HG03064 (cell line): ENCODE results near the gene TMTC2.

ENCODE experiments used
- ATAC-seq: cut with Tn5 transposase; IDR thresholded peaks from one replicate; pipeline ENCODE4 v1.9.1; 2021; ENCODE audit warnings: low read depth; ENCODE audit not compliant: unreplicated experiment

Gene TMTC2

DNA sequence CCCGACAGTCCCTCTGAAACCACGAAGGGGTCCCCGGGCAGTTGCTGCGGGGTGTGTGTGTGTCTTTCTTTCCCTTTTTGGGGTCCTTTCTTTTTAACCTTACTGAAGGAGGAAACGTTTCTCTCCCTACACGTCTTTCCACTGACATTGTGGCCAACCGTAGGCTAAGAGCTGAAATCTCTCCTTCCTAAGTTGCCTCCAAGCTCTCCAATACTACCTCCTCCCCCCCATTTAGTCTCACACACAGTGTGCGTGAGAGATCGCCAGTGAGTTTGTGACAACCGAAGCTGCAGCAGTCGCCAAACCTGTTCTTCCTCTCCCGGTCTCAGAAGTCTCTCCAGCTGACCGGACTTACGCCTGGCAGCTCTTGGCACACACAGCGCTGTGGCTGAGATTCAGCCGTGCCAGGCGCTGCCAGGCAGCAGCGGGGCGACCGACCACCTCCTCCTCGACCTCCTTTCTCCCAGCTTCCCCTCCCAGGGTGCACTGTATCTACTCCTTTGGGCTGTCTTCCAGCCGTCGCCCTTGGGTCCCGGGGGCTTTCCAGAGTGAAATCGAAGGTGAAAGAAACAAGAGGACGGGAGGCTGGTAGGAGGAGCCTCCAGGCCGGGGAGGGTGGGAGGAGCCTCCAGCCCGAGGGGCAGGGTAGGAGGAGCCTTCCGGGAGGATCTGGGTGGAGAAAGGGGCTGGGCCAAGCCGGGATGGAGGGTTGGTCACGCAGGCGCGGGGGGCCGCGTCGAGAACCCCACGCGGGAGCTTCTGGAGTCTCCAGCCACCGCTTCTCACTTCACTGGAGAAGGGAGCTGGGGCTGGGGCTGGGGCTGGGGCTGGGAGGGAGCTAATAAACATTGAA, at the start of gene TMTC2:
TSS of gene TMTC2 (plus strand) at position 739 of the 853 bp plus-strand sequence.
- ATAC-seq = peak; percentile 85

DNA sequence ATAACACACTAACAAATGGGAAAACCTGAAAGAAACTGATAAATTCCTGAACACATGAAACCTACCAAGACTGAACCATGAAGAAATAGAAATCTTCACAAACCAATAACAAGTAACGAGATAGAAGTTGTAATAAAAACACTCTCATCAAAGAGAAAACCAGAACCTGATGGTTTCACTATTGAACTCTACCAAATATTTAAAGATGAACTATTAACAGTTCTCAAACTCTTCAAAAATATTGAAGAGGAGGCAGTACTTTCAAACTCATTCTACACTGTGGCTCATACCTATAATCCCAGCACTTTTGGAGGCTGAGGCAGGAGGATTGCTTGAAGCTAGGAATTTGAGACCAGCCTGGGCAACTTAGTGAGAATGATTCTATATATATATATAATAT, 48.4 kb upstream of the TMTC2 start:
- no peak for ATAC-seq

DNA sequence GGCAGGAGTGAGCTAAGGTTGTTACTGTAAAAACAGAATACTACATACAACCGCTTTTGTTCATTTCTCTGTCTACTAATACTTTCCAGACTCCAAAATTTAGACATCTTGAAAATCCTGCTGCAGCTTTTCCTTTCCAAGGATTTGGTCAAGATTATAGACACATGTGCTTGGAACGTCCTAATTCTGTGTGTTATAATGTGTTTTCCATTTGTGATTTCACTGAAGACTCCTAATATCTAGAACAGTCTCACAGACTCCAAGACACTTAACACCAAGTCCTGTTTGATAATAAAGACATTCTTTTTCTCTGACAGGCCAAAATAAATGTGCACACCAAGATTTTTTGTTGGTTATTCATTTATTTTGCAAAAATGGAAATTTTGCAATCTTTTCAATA, 41.8 kb upstream of the TMTC2 start:
- no peak for ATAC-seq

DNA sequence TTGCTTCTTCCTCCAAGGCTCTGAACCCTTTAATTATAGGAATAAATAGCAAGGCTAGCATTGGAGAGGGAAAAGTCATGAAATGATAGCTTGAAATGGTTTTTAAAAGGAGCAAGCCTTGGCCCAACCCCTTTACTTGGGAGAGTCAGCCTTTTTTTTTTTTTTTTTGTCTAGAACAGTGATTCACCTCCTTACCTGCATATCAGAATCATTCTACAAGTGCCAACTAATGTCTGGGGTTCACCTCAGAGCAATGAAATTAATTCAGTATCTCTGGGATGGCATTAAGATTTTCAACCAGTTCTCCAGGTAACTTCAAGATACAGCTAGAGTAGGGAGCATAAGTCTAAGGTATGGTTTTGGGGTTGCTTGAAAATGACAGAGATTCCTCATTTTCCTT, 41.3 kb upstream of the TMTC2 start:
- no peak for ATAC-seq

DNA sequence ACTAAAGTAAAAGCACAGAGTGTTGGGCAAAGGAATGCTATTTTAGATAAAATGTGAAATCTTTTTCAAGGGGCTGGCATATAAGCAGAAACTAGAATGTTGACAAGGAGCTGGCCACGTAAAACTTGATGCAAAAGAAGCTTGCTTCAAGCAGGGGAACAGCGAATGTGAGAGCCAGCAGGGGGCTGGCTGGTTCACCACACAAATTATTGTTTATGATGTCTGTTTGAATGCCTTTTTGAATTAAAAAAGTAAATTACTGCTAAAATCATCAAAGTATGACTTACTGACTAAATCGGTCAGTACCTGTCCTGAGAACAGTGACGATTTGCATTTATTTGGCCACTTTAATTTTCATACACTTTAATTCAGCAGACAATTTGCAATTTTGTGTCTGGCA, 38.9 kb upstream of the TMTC2 start:
- no peak for ATAC-seq

DNA sequence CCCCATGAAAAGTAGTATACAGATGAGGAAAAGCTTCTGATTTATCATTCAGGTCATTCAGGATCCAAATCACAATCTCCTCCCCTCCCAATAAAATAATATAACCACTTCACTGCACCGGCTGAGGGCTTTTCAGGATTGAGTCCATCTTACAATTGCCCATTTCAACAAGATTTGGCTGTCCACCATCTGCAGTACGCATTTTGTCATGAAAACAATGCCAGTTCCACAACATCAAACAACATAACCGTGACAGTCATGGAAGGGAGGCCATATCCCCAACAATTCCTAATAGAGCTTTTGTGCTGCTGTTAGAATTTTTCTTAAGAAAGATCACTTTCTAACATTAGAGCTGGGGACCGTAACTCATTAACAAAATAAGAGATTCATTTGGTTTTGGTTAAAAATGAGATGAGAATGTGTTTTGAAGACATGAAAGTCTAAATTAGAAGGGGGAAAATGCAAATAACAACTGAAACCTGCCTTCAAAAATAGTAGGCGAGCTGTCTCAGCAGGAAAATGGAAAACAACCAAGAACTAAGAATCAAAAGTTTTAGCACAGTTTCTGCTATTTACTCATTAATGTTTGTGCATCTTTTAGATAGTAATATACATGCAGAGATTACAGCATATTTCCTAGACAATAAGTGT, 38.3 kb upstream of the TMTC2 start:
- no peak for ATAC-seq

DNA sequence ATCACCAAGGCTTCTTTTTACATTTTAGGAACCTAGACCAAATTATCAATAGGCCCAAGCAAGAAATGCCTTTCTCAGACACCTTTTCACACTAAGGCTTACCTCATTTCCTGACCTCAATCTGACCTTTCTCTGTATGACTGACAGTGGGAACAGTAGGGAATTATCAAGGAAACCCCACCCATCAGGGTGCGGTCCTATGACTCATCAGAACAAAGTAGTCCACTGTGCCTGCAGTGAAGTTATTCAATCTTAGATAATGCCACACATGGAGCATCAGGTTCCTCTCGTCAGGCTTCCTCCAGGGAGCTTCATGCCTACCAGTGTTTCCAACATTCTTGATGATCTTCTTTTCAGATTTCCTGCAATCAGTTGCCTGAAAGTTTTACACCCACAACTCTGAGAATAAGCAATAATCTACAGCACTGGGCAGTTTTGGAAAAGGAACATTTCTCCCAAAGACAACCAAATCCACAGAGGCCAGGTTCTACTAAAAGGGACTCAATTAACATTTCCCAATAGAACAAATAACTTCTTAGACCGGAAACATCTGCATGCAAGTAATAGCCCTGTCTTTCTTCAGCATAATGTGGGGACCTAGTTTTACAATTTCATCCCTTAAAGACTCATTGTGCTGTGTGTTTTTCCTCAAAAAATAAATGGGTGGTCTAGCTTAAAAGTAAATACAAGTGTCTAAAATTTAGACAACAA, 35.9 kb upstream of the TMTC2 start:
- ATAC-seq = peak; percentile 68

DNA sequence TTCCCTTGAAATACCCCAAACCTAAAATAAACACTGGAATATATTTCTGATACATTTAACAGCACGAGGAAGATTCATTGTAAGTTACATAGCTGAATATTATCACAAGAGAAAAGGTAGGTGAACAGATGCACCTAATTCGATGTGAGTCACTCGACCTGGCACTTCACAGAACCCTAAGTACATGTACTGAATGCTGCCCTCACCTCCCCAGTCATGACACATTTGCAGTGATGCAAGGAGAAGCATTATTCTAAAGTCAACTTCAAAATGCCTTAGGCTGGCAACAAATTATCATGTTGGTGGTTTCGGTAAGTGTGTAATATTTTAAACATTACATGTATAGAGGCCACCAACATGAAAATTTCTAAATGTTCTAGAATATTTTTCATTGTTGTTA, 35.2 kb upstream of the TMTC2 start:
- no peak for ATAC-seq

DNA sequence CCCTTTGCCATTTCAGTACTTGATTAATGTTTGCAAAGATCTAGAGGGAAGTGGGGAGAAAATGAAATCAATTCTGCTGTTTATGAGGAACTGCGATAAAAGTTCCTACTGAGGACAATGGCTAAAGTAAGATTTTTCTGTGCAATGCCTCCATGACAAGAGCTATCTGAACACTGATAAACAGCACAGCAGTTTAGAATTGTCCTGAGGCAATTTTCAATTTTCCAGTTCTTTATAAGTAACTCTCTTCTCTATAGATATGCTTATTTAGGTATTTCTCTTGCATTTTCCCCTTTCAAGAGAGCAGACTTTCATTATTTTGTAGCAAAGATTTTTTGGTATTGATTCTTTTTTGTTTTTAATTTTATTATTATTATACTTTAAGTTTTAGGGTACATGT, 34.6 kb upstream of the TMTC2 start:
- ATAC-seq = no peak

DNA sequence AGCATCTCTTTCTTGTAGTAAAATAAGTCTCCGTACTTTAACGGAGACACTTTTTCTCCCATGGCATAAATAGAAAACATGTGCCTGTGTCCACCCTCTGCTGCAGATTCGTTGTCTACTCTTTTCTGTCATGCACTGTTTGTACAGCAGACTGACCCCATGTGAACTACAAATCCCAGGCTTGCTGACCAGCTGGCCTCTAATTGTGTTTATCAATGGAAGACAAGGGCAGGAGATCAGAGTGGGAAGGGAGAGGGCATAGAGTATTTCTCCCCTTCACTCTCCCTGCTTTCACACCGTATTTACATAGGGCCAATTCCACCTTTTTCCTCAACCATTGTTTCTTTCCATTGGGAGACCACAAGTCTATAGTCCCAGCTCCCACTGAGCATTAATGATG, 31.0 kb upstream of the TMTC2 start:
- no peak for ATAC-seq

DNA sequence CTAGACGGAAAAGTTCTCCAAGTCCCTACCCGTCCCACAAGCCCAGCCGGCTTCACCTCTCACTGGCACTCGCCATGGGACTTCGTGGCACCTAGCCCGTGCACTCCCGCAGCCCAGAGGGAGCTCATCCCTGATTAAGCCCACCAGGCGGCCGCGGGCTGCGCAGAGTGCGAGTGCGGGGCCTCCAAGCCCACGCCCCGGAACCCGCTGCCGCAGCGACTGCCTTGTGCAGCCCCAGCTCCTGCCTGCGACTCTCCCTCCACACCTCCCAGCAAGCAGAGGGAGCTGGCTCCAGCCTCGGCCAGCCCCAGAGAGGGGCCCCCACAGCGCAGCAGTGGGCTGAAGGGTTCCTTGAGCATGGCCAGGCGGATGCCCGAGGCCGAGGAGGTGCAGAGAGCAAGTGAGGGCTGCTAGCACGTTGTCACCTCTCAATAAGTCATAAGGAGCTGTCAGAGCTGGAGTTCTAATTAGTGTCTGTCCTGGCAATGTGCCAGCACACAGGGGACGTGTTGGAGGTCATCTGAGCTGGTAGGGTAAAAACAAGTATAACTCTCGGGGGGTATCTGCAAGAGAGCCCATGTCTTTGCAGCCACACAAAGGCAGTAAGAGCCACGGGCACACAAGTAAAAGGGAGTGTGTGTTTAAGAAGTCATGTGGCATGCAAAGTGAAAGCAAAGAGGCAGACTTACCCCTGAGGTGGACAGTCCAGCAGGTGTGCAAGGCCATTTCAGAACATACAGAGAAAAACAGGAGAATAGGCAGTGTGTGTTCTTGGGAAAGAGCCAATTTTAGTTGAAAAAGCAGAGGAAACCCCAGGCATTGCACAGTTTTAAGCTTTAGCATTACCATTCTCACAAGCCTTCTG, 27.1 kb upstream of the TMTC2 start:
- ATAC-seq = no peak

DNA sequence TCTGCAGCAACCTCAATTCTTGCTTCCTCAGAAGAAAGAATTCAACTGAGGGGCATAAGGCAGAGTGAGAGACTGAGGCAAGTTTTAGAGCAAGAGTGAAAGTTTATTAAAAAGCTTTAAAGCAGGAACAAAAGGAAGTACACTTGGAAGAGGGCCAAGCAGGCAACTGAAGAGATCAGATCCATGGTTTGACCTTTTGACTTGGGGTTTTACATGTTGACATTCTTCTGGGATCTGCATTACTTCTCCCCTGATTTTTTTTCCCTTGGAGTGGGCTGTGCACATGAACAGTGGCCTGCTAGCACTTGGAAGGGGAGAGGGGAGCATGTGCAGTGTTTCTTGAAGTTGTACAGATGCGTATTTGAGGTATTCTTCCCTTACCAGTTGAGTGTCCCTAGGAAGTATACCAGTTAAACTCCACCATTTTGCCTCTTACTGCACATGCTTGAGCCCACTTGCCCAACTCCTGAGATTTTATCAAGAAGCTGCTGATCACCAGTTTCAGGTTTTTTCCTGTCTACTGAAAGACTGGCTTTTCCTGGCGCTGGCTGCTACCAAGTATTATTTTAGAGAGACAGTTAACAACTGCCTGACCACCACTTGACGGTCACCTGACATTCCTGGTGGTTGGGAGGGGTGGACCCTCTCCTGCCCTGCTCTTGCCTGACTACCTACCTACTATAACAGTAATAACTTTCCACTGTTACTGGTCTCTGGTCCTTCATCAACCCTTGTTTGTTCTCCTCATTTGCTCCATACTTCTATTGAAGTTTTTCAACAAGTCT, 26.0 kb upstream of the TMTC2 start:
- ATAC-seq = no peak

DNA sequence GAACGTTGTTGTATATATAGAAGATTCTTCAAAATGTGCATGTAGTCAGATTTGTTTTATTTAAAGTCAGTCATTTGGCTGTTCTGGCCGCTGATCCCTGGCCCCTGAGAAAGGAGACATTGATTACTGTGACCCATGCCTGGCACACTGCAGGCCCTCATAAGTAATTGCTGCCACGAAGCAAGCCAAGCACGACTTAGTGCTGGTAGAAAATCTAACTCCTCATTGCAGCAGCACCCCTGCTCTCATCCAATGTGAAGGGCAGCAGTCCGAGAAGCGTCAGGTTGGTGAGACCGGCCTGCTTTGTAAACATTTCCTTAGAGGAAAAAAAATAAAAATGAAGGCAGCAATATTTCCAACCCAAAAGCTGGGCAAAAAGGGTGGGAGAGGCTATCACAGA, 22.8 kb upstream of the TMTC2 start:
- no peak for ATAC-seq

DNA sequence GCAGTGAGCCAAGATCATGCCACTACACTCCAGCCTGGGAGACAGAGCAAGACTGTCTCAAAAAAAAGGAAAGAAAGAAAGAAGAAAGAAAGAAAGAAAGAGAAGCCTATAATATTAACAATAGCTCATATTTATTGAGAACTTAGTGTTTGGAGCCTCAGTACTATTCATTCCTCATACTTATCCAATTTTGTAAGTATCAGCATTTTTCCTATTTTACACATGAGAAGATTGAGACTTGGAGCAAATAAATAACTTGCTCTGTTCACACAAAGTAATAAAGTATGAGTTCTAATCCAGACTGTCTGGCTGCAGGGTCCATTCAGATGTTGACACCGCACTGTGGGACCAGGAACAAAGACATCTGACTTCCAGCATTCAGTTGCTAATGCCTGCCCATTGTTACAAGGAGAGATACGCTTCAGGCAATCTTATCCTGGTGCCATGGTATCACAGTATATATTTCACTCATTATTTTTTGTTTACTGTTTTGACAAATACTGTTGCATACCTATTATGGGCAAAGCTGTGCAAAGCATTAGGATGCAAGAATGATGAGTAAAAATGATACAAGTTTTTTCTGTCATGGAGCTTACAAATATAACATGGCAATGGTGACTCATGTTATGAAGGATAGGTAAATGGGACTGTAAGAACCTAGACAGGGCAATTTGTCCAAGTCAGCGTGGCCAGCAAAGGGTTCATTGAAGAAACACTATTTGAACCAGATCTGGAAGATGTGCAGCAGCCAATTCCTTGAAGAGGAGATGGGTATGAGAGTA, 21.4 kb upstream of the TMTC2 start:
- no peak for ATAC-seq

DNA sequence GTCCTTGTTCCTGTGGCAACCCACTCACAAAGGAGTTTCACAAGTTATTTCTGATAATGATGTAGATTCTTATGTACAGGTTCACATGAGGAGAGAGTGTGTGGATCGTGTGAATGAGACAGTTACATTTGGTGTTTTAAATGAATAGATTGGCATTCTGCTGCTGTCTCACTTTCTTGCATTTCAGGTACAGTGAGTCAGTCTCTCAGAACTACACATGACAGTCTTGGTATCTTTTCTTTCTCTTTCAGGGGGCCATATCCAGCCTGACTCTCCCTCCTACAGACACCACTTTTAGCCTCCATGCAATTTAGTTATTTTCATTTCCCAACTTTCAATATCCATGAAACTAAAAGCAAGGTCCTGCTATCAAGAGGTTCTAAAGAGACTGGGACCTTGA, 19.9 kb upstream of the TMTC2 start:
- ATAC-seq = no peak

DNA sequence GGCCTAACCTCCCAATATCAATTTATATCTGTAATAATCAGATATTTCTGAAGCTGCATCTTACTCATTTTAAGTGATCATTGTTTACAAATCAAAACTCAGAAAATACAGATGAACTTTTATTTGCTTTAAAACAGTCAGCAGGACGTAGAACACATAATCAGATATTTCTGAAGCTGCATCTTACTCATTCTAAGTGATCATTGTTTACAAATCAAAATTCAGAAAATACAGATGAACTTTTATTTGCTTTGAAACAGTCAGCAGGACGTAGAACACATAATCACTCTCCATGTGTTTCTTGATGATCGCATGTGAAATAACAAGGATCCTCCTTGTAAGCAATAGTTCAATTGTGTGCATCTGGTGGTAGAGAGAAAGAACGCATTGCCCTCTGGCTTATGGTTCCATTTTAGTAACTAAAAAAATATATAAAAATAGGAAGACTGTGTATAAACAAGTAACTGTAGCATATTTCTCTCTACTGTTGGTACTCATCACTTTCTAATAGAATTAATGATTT, 15.0 kb upstream of the TMTC2 start:
- ATAC-seq = no peak

DNA sequence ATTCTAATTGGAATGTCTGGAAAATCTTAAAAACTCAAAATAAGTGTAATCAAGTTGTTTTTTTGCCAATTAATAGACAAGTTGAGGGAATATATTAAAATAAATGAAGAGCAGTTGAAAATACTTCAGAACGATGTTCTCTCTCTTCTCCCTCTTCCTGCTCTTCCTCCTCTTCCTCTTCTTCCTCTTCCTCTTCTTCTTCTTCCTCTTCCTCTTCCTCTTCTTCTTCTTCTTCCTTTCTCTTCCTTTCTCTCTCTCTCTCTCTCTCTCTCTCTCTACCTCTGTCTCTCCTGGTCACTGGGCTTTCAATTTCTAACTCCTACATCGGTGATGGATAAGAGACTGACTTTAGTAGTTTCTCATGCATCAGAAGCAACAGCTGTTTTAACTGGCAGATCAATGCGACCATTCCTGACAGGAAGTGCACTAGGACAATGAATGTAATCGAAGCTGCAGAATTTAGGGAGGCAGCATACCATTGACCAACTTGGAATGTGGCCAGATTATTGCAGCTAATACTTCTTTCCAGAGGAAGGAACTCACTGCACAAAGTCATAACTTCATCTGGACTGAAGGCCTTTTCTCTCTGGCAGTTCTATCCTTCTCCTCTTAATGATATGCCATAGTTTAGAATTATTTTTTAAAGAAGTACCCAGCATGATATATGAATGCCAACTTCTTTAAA, 13.8 kb upstream of the TMTC2 start:
- ATAC-seq = no peak

DNA sequence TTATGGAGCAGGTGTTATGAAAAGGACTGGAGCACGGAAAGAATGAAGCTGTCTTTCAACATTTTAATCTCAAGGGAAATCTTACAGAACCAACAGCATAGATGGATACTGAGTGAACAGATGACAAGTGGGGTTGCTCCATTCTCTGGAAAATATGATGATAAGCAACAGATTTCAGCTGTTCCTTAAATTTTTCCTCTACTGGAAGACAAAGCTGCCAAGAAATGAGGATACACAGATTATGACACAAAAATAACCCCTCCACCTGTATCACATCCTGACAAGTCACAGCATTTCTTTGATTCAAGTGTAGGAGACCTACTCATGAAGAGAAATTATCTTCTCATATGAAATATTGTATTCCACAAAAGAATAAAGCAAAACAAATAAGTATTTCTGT, 13.0 kb upstream of the TMTC2 start:
- ATAC-seq = no peak
